ENCODE results near the gene KRT33B.
"Not testable (repeated sequence)": the region's sequence is repeated elsewhere in the genome, so short reads cannot be mapped to it uniquely, and the experiment has no call there.

Gene KRT33B

DNA sequence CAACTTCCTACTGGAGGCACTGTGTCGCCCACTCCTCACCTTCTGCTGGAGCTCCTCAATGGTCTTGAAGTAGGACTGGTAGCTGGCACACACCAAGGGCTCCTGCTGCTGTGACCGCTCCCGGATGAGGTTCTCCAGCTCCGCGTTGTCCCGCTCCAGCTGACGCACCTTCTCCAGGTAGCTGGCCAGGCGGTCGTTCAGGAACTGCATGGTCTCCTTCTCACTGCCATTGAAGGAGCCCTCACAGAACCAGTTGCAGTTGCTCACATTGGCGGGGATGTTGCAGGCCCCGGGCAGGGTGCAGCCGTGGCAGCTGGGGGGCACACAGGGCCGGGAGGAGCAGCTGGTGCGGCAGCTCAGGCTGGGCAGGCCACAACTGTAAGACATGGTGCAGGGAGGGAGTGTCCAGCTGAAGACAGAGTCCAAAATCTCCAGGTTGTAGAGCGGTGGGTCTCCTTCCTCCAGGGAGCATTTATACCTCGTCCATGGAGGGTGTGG is 19.2 kb downstream of the KRT33B start, which contains the start of gene KRT33A:
Gene KRT33A (minus strand): TSS at position 448 of the 498 bp plus-strand sequence. CDS start 61 bp downstream, at position 387.
- DNase-seq (ENCODE audit: low read depth in 2 of 3, low spot score in 1 of 3): not testable (repeated sequence)

DNA sequence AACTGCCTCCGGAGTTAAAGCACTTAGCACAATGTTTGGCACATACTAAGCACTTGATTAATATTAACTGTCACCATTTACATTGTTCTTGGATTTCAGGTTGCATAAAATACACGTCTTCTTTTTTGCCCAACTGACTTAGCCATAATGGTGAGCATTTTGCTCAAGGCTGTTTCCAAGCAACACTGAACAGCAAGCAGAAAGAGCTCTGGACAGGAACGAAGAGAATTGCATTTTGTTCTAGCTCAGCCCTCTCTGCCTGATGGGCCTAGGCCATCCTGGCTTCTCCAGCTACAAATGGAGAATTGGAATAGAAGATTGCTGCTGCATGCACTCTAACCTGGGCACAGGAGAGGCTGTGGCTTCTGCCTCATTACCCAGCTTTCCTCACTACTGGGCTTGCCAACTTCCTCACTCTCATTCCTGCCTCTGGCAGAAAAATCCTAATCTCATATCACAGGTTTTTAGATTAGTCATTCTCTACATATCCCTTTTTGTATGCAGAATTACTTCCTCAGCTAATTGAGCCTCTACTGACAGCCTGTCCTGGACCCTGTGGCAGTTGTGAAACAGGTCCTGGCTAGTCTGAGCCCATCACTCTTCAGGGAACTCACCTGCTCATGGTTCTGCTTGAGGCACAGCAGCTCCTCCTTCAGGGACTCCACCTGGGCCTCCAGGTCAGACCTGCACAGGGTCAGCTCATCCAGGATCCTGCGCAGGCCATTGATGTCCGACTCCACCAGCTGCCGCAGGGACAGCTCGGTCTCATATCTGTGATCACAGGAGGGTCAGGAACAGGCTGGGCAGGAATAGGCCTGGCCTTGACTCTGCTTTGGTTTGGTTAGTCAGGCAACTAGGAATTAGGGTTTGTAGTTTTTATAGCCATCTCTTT is 21.5 kb downstream of the KRT33B start:
- DNase-seq (ENCODE audit: low read depth in 2 of 3, low spot score in 1 of 3): no peak

DNA sequence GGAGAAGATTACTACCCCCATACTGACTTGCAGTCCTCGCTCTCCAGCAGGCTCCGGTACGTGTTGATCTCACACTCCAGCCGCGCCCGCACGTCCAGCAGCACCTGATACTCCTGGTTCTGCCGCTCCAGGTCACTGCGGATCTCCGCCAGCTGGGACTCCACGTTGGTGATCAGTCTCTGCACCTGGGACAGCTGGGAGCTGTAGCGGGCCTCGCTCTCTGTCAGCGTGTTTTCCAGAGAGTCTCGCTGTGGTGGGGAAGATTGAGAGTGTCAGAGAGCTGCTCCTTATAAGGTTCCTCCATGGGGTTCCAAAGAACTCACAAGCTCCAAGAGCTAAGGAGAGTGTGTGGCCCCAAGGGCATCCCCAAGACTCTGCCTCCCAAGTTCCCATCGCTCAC is 23.2 kb downstream of the KRT33B start:
- not testable (repeated sequence) for DNase-seq (ENCODE audit: low read depth in 2 of 3, low spot score in 1 of 3)

DNA sequence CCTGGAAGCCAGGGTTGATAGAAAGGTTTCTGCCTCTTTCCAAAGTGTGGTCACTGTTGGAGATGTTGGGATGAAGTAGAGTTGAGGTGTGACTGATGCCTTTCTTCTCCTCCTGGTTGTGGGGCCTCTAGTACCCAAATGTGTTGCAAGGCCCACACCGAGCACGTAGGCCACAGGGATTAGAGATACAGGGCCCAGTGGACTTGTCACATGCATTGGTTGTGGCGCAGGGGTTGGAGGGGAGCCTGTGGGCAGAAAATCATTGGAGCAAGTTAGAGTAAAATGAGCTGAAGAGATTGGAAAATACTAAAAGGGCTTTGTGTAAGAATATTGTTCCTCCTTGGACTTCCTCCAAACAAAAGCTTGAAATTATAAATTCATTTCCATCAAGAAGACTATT is 23.6 kb downstream of the KRT33B start:
- DNase-seq (ENCODE audit: low read depth in 2 of 3, low spot score in 1 of 3): no peak

- no peak for DNase-seq (ENCODE audit: low read depth in 2 of 3, low spot score in 1 of 3)
Measured at GRCh38 chr17:41343029-41343428, 26.6 kb downstream of the KRT33B start.

- peak in 1 of 3 donors; percentile 15 for DNase-seq (ENCODE audit: low read depth in 2 of 3, low spot score in 1 of 3)
Measured at GRCh38 chr17:41340934-41341861, 28.4 kb downstream of the KRT33B start.

DNA sequence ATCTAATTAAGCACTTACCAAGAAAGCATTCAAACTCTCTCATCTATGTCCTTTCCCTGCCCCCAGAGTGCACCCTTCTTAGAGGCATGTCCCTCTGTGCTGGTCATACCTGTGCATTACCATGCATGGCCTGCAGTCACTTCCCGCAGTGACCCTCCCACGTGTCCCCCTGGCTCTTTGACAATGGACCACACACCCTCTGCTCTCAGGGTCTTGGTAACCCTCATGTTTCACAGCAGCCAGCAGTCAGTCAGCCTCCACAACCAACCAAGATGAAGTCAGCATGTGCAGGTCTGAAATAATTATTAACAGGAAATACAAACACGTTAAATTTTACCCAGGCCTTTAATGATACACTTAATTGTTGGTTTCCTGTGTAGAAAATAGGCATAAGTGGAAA is 29.1 kb downstream of the KRT33B start:
- no peak for DNase-seq (ENCODE audit: low read depth in 2 of 3, low spot score in 1 of 3)

DNA sequence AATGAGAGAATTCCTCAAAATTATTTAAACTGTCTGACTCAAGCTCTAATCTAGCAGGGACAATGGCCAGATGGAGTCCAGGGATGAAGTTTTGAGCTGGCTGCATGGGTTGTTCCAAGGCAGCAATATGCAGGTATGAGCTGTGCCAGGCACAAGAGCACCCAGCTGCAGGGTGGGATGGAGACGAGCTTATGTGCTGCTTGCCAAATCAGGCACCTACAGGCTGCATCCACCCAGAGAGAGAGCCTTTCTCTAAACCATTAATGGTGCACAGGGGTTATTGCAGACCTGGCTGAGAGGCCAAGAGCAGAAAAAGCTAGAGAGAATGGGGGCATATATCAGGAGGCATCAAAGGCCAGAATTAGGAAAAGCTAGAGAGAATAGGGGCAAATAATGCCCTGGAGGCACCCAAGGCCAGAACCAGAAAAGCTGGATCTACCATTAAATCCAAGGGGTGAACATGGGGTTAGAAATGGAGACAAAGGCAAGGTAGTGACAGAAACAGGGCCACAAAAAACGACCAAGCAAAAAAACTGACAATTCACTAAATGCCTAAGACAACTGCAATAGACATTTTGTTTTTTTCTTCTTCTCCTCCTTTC is 29.9 kb downstream of the KRT33B start:
- no peak for DNase-seq (ENCODE audit: low read depth in 2 of 3, low spot score in 1 of 3)

GRCh38 chr17:41338961-41339485 is 30.6 kb downstream of the KRT33B start:
- peak in 1 of 3 donors; percentile 24 for DNase-seq (ENCODE audit: low read depth in 2 of 3, low spot score in 1 of 3)

GRCh38 chr17:41335747-41336146 is 33.9 kb downstream of the KRT33B start:
- DNase-seq (ENCODE audit: low read depth in 2 of 3, low spot score in 1 of 3): no peak

DNA sequence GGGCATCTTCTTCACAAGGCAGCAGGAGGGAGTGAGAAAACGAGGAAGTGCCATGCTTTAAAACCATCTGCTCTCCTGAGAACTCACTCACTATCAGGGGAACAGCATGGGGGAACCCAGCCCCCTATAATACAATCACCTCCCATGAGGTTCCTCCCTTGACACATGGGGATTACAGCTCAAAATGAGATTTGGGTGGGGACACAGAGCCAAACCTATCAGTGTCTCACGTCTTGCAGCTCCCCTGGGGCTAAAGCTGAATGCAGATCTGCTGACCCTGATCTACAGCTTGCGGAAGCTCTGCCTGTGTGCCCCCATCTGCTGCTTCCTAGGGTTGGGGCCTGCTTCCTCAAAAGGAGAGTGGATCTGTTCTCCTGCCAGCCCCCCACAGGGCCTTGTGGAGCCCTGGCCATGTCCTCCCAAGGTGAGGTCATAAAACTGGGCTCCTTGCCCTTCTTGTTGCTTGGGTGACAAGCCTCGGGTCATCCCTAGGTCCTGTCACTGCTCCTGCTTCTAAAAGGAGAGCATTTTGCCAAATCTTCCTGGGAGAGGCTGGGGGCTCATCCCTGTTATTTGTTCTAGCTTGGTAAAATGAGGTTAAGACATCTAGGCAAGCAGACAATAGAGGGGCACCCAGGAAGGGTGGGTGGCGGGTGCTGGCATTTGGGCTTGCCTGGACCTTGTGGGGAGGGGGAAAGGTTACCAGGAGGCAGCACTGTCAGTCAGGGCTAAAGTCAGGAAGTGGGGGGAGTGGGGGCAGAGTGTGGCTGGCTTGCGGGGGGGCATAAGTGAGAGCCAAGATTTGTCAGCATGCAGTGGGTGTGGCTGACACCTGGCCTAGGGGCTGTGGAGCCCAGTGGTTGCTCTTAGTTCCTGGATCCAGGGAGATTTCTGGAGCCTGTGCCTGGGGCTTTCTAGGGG is 35.0 kb downstream of the KRT33B start:
- no peak for DNase-seq (ENCODE audit: low read depth in 2 of 3, low spot score in 1 of 3)

DNA sequence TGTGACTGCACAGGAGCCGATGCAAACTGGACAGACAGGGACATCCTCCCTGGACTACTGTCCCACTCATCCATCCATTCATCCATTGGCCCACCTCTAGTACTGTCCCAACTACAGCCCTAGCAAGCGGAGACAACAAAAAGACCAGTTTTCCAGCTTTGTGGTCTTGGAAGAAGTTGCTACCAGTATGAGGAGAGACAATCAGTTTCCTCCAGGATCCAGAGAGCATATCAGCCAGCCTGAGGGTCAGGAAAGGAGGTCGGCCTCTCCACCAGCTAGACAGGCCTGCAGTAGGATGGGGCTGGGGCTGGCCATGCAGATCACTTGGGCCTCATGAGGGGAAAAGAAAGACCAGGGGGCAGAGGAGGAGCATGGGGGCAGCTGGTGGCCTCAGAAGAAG is 35.8 kb downstream of the KRT33B start:
- no peak for DNase-seq (ENCODE audit: low read depth in 2 of 3, low spot score in 1 of 3)

- no peak for DNase-seq (ENCODE audit: low read depth in 2 of 3, low spot score in 1 of 3)
Measured at GRCh38 chr17:41333098-41333497, 36.5 kb downstream of the KRT33B start.

GRCh38 chr17:41332239-41332638 is 37.4 kb downstream of the KRT33B start:
- DNase-seq (ENCODE audit: low read depth in 2 of 3, low spot score in 1 of 3): no peak

DNA sequence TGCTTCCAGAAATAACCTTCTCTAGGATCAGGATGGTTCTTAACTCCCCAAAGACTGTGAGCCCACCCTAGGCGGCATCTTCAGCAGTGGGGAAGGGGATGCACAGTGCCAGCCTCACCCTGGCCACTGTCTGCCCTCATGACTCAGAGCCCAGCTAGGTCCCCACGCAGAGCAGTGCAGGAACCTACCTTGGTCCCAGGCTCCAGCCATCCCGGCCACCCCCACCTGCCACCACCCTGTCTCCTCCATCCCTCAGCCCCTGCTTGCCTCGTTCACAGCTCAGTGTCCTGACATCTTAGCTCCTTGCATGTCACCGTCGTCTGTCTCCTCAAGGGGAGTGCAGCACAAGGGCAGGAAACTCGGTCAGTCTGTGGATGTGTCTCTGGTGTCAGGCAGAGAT is 38.0 kb downstream of the KRT33B start:
- no peak for DNase-seq (ENCODE audit: low read depth in 2 of 3, low spot score in 1 of 3)

GRCh38 chr17:41329279-41329948 is 40.2 kb downstream of the KRT33B start:
- no peak for DNase-seq (ENCODE audit: low read depth in 2 of 3, low spot score in 1 of 3)

DNA sequence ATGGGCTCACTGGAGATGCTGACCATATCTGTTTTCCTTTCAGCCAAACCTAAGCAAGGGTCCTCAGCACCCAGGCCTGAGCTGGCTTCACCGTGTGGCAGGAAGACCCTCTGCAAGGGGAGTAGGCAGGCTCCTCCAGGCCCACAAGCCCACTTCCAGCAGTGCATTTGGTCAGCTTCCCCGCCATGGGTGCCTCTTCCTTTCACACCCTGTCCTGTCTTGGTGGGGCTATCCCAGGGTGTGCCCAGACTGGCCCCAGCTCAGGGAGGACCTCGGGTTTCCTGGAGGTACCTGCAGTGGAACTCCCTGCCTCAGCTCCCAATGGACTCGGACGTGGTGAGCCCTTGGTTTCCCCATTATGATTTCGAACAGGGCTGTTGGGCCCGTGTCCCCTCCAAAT is 41.4 kb downstream of the KRT33B start:
- no peak for DNase-seq (ENCODE audit: low read depth in 2 of 3, low spot score in 1 of 3)

- DNase-seq (ENCODE audit: low read depth in 2 of 3, low spot score in 1 of 3): no peak
Measured at GRCh38 chr17:41327411-41328120, 42.0 kb downstream of the KRT33B start.
